ENCODE results near the gene BCL7A. TPM values are rescaled to one million over a fixed set of nuclear protein-coding genes. Genes with fewer than 3 reads are reported as not detected.
"Not testable (repeated sequence)": the region's sequence is repeated elsewhere in the genome, so short reads cannot be mapped to it uniquely, and the experiment has no call there.

The BCL7A gene
- total RNA-seq, 1 donor from 2014 or later: 41.4 TPM

DNA sequence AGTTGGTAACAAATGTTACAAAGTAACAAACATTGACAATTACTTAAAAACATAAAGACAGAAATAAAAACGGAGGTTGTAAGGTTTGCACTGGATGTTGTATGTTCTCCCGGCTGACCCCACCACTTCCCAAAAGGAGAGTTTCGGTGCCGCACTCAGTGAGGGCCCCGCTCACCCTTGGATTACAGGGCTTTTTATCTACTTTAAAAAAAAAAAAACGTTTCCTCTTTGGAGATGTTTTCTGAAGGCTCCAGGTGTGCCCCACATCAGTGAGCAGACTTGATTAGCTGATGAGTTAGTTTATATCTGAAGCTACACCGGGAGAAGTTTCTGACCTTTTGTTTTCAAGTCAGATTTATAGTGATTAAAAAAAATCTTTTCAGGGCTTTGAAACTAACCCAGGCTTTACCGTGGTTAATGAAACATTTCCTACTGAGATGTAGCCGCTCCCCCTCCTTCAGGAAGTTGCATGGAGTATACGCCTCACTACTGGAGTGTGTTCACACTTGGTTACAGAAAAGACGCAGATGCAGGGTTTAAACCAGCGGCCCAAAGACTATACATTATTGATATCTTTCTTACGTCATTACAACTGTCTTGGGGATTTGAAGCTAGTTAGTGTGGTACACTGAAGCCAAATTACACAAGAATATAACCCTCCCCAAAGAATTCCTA is 38.0 kb upstream of the BCL7A start:
- POLR2A ChIA-PET: interaction anchor here (0.6 to 2.9 kb wide), 9 partner anchors 8 to 47 kb away, joined by 3 to 17 read pairs (median 3); partner anchors contain the start of gene BCL7A
- peak overlapping the region; percentile 72 for H3K27ac Mint-ChIP-seq
- H3K27me3 Mint-ChIP-seq: no peaks in the 10 kb centered on the region
- H3K36me3 Mint-ChIP-seq (ENCODE audit: low read depth): no peaks in the 10 kb centered on the region
- no peaks in the 10 kb centered on the region for H3K9me3 Mint-ChIP-seq
- peaks cover 58% of the 10 kb centered on the region for H3K4me1 Mint-ChIP-seq
- TF ChIP-seq, protein P1, sequence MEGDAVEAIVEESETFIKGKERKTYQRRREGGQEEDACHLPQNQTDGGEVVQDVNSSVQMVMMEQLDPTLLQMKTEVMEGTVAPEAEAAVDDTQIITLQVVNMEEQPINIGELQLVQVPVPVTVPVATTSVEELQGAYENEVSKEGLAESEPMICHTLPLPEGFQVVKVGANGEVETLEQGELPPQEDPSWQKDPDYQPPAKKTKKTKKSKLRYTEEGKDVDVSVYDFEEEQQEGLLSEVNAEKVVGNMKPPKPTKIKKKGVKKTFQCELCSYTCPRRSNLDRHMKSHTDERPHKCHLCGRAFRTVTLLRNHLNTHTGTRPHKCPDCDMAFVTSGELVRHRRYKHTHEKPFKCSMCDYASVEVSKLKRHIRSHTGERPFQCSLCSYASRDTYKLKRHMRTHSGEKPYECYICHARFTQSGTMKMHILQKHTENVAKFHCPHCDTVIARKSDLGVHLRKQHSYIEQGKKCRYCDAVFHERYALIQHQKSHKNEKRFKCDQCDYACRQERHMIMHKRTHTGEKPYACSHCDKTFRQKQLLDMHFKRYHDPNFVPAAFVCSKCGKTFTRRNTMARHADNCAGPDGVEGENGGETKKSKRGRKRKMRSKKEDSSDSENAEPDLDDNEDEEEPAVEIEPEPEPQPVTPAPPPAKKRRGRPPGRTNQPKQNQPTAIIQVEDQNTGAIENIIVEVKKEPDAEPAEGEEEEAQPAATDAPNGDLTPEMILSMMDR (IDR thresholded peaks at IDR 0.05): no peak
- peak overlapping the region; percentile 15 for H3K4me3 Mint-ChIP-seq
- DNase-seq: no peak
- ATAC-seq (ENCODE audit: low read depth): no peak
- intact Hi-C loops (cut with micrococcal nuclease): no loop called here
- CTCF ChIA-PET: interaction anchor here (0.7 to 1.5 kb wide), 5 partner anchors 8 to 66 kb away, joined by 3 to 4 read pairs (median 3); partner anchors contain the start of gene CFAP251

DNA sequence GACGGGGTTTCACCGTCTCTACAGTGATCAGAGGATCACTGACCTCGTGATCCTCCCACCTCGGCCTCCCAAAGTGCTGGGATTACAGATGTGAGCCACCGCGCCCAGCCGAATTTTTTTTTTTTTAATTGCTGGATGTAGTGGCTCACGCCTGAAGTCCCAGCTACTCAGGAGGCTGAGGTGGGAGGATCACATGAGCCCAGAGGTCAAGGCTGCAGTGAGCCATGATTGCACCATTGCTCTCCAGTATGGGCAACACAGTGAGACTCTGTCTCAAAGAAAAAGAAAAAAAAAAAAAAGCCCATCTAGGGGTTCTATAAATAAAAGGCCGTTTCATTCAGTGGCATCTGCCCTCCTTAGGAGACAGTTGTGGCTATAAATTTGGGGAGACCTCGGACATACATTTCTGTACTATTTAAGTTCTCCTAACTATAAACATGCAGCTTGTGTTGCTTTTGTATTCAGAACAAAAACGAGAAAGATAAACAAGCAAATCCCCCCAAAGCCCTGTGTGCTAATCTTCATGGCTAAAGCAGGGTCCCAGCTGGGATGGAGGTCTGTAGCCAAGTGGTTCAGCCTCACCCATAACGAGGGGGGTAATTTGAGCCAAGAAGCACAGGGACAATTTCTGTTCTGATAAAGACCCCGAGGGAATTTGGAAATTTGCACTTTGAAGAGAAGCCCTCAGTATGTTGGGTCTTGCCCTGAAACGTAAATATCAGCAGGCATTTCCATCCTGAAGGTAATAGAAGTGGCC is 35.0 kb upstream of the BCL7A start:
- no peak overlapping the region for H3K27ac Mint-ChIP-seq
- ATAC-seq (ENCODE audit: low read depth): no peak
- TF ChIP-seq, protein P1 (IDR thresholded peaks at IDR 0.05): no peak
- DNase-seq: no peak
- ChIA-PET POLR2A (no interaction called here), CTCF (interaction anchor here (0.6 kb wide), 1 partner anchor 41 kb away, joined by 4 read pairs; no protein-coding TSS in a partner anchor)
- intact Hi-C loops (cut with micrococcal nuclease): no loop called here
- no peaks in the 10 kb centered on the region for H3K36me3 Mint-ChIP-seq (ENCODE audit: low read depth)
- no peaks in the 10 kb centered on the region for H3K9me3 Mint-ChIP-seq
- H3K27me3 Mint-ChIP-seq: no peaks in the 10 kb centered on the region
- peaks cover 48% of the 10 kb centered on the region for H3K4me1 Mint-ChIP-seq
- no peak overlapping the region for H3K4me3 Mint-ChIP-seq

DNA sequence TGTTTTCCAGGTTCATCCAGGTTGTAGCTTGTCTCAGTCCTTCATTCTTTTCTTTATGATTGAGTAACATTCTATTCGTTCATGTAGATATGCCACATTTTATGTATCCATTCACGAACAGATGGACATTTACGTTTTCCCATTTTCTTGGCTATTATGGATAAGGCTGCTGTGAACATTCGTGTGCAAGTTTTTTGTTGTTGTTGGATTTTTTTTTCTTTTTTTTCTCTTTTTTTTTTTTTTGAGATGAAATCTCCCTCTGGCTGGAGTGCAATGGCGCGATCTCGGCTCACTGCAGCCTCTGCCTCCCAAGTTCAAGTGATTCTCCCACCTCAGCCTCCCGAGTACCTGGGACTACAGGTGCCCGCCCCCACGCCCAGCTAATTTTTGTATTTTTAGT is 33.2 kb upstream of the BCL7A start:
- H3K4me1 Mint-ChIP-seq: peaks cover 43% of the 10 kb centered on the region
- H3K9me3 Mint-ChIP-seq; intact Hi-C loops (cut with micrococcal nuclease); ATAC-seq (ENCODE audit: low read depth); H3K27me3 Mint-ChIP-seq; H3K27ac Mint-ChIP-seq; H3K36me3 Mint-ChIP-seq (ENCODE audit: low read depth); CTCF ChIA-PET; DNase-seq; H3K4me3 Mint-ChIP-seq: not testable (repeated sequence)
- POLR2A ChIA-PET: interaction anchor here (0.6 to 1.0 kb wide), 4 partner anchors 8 to 35 kb away, joined by 3 to 8 read pairs (median 4); no protein-coding TSS in a partner anchor

DNA sequence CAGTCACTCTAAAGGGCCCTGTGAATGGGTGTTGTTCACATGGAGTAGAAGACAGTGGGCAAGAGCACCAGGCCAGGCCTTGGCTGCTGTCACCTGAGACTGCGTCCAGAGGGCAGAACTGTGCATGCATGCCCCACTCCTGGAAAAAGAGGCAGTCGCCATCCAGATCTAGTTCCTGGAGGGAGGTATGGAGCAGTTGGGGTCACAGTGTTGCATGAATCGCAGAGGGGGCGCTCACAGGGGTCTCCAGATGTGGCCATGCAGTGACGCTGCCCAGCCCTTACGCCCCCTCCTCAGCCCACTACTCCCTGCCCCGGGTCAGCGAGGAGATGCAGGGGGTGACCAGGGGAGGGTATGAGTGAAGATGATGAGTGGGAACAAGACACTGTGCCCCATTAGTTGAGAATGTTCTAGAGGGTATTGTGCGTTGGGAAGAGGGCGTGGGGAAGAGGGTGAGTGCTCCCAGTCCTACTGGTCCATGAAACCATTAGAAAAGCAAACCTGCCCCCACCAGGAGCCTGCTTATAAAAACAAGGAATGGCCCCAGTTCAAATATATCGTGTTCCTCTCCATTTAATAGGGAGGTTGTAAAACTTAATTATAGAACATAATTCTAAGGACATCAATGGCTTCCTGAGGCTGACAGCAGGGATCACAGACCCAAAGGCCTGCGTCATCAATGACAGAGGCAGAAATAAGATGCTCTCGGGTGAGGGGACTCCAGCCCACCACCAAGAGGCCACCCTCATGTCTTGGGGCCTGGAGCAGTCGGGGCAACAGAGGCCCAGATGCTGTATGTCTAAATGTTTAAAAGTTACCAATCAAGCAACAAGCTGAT is 32.2 kb upstream of the BCL7A start:
- no peak for DNase-seq
- TF ChIP-seq, protein P1 (IDR thresholded peaks at IDR 0.05): no peak
- H3K27me3 Mint-ChIP-seq: no peaks in the 10 kb centered on the region
- intact Hi-C loops (cut with micrococcal nuclease): loop anchor here (5.0 kb wide), 1 partner anchor 38 kb away; no protein-coding TSS in a partner anchor
- H3K36me3 Mint-ChIP-seq (ENCODE audit: low read depth): no peaks in the 10 kb centered on the region
- peaks cover 34% of the 10 kb centered on the region for H3K4me1 Mint-ChIP-seq
- POLR2A ChIA-PET: interaction anchor here (0.8 to 3.3 kb wide), 4 partner anchors 9 to 36 kb away, joined by 3 to 98 read pairs (median 47); no protein-coding TSS in a partner anchor
- ATAC-seq (ENCODE audit: low read depth): no peak
- H3K9me3 Mint-ChIP-seq: no peaks in the 10 kb centered on the region
- no peak overlapping the region for H3K4me3 Mint-ChIP-seq
- CTCF ChIA-PET: no interaction called here
- no peak overlapping the region for H3K27ac Mint-ChIP-seq

DNA sequence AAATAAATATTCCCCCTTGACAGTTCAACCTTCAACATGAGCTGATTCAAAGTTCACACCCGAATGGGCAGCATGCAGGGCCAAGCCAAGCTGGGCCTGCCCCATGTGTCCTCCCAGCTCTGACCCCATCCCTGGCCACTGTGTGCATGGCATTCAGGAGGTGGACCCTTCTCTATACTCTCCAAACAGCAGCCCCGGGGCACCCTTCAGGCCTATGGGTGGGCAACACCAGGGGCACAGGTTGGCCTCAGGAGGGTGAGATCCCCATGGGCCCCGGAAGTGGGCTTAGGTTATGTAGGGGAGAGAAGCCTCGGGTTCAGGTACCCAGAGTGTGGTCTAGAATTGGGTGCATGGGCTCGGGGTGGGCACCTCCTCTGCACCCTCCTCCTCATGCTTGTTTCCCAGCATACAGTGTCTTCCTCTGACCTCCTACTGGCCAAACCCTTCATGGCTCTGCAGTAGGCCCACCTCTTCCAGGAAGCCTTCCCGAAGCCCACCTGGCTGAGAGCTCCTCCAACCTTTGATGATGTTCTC is 31.5 kb upstream of the BCL7A start:
- Mint-ChIP-seq H3K27ac (peak overlapping the region; percentile 97), H3K9me3 (no peaks in the 10 kb centered on the region), H3K4me3 (no peak overlapping the region), H3K4me1 (peaks cover 30% of the 10 kb centered on the region), H3K27me3 (no peaks in the 10 kb centered on the region), H3K36me3 (ENCODE audit: low read depth) (no peaks in the 10 kb centered on the region)
- ChIA-PET CTCF (interaction anchor here (0.9 to 2.8 kb wide), 5 partner anchors 14 to 72 kb away, joined by 3 to 11 read pairs (median 8); partner anchors contain the start of genes BCL7A and CFAP251), POLR2A (interaction anchor here (0.9 to 3.3 kb wide), 7 partner anchors 10 to 189 kb away, joined by 3 to 130 read pairs (median 12); partner anchors contain the start of genes CFAP251 and PSMD9)
- TF ChIP-seq, protein P1 (IDR thresholded peaks at IDR 0.05): no peak
- ATAC-seq (ENCODE audit: low read depth): no peak
- intact Hi-C loops (cut with micrococcal nuclease): loop anchor here (5.0 kb wide), 1 partner anchor 37 kb away; no protein-coding TSS in a partner anchor
- DNase-seq: no peak

Data from activated B cell treated with CpG ODN at 0.5 μM for 24 hours (primary cell).